Activated CD4-positive, alpha-beta T cell treated with anti-CD3 and anti-CD28 coated beads, Interleukin-2, amount 50 U/mL, for 4 hours (primary cell): ENCODE data around the gene MAP3K8.
"Not testable (repeated sequence)": the region's sequence is repeated elsewhere in the genome, so short reads cannot be mapped to it uniquely, and the experiment has no call there.

Source experiments
- DNase-seq, 2 experiments: peaks; one replicate each; pipeline ENCODE4 v3.0.0-alpha.2; 2020

MAP3K8 gene

GRCh38 chr10:30423655-30424275 is 10.2 kb upstream of the MAP3K8 start:
- not testable (repeated sequence) for DNase-seq

DNA sequence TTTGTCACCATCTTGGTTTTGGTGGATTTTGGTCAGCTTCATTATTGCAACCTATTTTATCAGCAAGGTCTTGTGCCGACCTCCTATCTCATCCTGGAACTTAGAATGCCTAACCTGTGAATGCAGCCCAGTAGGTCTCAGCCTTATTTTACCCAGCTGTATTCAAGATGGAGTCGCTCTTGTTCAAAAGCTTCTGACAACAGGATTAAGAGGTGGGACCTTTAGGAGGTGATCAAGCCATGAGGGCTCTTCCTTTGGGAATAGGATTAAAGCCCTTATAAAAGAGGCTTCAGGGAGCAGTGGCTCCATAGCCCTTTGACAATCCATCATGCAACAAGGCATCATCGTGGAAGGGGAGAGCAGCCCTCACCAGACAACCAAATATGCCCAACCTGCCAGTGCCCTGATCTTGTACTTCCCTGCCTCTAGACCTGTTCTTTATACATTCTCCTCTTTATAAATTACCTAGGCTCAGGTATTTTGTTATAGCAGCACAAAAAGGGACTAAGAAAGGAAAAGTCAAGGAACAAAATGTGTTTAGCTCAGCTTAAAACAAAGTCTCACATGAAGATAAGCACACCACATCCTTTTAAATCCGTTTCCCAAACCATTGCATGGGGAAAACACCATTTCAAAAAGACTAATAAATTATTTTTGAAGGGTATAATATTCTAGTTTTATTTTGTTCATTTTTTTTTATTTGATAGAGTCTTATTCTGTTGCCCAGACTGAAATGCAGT is 8.5 kb upstream of the MAP3K8 start:
- no peak for DNase-seq

- no peak for DNase-seq
Measured at GRCh38 chr10:30430544-30431298, 3.3 kb upstream of the MAP3K8 start.

DNA sequence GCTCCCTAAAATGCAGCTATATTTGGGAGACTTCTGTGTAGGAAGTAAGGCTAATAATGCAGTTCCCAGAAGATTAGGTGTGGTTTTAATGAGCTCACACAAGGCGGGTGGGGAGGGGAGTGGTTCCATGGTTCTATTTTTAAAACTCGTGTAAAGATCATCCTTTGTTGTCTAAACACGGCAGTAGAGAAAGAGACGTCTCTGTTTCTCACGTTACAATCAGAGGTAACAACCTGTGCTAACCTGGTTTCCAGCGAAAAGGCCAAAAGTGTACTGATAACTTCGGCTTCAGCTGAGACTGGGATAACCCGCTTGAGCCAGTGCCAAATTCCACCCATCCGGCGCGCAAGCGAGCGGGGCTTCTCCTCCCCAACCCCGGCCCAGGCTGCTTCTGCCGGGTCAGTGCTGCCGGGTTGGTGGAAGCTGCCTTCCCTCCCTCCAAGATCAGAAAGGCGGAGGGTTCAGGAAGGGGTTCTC is 2.5 kb upstream of the MAP3K8 start:
- DNase-seq, result no peak

DNA sequence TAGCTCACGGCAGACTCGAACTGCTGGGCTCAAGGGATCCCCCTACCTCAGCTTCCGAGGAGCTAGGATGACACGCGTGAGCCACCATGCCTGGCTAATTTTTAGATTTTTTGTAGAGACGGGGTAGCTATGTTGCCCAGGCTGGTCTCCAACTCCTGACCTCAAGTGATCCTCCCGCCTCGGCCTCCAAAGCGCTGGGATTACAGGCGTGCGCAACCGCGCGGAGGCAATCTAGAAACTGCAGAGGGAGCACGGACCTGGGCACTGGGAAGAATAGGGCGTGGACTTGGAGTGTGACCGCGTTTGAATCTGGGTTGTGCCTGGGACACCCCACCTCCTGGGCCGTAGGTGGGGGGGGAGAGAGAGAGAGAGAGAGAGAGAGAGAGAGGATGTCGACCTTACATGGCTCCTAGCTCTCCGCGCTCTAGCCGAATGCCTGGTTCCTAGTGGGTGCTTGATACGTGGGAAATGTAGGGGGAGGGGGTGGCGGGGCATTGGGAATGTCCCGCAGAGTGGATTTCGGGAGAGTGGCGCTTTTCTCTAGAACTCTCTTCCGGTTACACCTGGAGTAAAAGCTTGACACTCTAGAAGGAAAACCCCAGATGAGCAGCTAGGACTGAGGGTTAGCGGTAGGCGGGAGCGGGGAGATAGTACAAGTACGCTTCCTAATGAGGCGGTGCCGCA is 1.2 kb upstream of the MAP3K8 start:
- no peak for DNase-seq

- peak; percentile 29 to 35 for DNase-seq
Measured at GRCh38 chr10:30433306-30433729, 666 bp upstream of the MAP3K8 start.

DNA sequence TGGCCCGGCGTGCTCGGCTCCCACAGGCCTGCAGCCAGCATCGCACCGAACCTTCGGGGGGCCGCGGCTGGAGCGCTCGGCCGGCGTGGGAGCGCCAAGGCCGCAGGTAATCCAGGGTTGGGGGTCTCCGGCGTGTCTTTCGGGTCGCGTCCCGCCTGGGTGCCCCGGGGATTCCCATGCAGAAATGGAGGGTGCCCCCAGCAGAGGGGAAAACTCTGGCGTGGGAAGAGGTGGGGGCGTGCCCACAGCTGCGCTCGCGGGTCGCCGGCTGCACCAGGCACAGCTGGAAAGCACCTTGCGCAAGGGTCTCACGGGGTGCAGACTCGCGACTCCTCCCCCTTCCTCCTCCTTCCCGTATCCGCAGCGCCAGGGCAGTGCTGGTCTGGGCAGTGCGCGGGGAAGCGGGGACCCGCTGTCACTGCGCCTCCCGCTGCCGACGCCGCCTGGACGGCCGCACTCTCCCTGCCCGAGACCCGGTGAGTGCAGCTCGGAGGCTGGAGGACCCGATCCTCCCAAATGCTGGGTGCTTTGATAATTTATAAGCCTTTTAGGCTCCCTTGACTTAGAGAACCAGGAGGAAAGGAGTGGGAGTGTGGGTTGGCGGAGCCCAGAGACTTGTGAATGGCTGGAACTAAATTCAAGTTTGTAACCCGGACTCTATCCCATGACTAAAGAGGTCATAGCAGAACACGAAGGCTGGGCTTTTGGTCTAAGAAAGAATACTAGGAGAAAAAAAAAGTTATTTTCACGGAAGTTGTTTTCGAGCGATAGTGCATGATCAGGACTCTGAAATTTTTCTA is 489 bp downstream of the MAP3K8 start:
- DNase-seq, result peak; percentile 44 to 54

DNA sequence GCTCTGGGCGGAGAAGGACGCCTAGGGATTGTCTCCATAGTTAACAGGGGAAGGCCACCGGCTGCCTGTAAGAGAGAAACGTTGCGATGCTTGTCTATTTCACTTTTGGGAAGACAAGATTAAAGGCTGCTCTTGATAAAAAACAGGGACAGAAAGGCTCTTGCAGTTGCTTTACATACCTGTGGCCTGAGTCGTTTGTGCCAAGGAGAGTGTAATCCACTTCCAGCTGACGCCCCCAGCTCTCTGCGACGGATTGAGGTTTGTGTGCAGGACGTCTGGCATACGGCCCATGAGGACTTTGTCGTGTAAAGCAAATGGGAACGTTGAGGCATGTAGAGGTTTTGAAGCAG is 1.1 kb downstream of the MAP3K8 start:
- DNase-seq, result no peak

- not testable (repeated sequence) for DNase-seq
Measured at GRCh38 chr10:30435499-30436167, 1.6 kb downstream of the MAP3K8 start.

DNA sequence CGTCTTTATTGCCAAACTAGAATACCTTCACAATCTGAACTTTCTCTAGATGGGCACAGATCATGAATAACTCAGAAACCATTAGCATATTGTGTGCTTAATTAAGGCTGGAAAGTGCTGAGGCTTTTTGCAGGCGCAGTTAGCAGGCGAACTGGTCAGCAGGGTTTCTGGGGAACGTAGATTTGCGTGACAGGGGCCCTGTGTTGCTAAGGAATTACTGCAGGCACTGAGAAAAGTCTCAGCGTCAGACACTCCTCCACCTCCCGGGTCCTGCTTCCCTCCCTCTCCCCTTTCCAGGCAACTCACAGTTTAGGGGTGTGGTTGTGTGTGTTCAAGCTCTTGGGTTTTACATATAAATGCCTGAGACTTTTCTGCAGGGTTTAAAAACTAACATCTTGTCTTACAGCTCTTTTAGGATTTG is 2.2 kb downstream of the MAP3K8 start:
- no peak for DNase-seq

DNA sequence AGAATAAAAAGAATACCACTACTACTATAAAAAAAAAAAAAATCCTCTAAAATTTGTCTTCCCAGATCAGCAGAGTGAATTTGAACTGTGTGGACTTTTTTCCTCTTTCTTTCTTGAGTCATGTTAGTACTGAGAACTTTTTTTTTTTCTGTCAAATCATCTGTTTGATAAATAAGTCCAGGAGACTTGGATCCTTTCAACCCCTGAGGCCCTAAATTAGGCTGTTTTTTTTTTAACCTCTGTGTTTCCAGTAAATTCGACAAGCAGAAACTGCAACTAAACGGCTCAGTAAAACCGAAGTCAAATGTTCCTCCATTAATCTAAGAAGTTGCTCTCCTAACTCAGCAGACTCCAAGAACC is 2.7 kb downstream of the MAP3K8 start:
- no peak for DNase-seq

GRCh38 chr10:30437031-30437841 is 3.3 kb downstream of the MAP3K8 start:
- DNase-seq, result no peak

GRCh38 chr10:30438021-30438850 is 4.3 kb downstream of the MAP3K8 start:
- DNase-seq, result no peak

GRCh38 chr10:30439931-30440330 is 5.9 kb downstream of the MAP3K8 start:
- DNase-seq, result no peak

DNA sequence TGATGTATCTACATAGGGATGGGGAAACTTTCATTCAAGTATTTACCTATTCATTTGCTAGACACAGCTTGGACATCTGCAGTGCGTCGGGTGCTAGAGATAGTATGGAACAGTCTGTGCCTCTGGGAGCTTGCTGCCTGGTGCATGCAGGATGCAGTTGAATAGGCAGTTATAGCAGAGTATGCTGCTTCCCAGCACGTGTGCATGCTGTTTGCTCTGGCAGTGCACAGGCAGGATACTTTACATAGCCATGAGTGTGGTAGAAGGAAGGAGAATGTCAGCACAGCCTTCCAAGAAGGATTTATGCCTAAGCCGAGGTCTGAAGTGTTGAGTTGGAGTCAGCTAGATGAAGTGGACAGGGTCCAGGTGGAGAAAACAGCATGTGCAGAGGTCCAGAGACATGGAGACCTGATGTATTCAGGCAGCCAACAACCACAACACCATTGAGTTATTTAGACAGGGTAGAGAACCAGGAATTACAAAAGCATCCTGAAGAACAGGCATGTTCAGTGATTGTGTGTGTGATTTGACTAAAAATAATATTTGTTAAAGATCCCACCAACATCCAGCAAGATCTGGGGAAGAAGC is 8.1 kb downstream of the MAP3K8 start:
- DNase-seq, result no peak

- no peak for DNase-seq
Measured at GRCh38 chr10:30443049-30443448, 9.1 kb downstream of the MAP3K8 start.

DNA sequence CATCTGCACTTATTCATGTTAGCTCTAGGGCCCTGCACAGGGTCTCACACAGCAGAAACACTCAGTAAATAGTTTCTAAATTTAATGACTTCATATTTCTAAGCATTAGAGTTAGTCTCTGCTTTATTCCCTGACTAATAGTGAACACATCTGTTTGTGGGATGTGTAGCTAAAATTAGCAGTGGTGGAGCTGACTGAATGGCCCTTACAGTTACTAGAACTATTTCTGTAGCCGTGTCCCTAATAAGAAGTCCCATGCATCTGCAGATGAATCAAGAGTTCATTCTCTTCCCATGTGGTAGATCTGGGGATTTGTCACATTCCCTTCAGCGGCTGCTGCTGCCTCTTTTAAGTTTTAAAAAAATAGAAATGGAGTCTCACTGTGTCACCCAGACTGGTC is 11.7 kb downstream of the MAP3K8 start:
- no peak for DNase-seq

GRCh38 chr10:30447125-30447799 is 13.3 kb downstream of the MAP3K8 start:
- no peak for DNase-seq

GRCh38 chr10:30448092-30448491 is 14.1 kb downstream of the MAP3K8 start:
- DNase-seq, result no peak
